ENCODE data around the gene ALKBH5. TPM values are rescaled to one million over a fixed set of nuclear protein-coding genes. Genes with fewer than 3 reads are reported as not detected.
A peak's percentile ranks its signal among the peaks of the same experiment; 100 is the strongest.

ALKBH5 gene
- total and polyA plus RNA-seq, 10 of the 15 experiments (the other 5 are each of a cell fraction or from before 2014, with no cell fraction given), result 13.7 to 99.9 (median 52.4) TPM

GRCh38 chr17:18184143-18185031, 759 bp downstream of the ALKBH5 start (continued):
- TF ChIP-seq YY1 (IDR thresholded peaks at IDR 0.05; ENCODE audit: low read depth, low read length) (0 out of 2 replicates have a peak, but pooled peaks have one; percentile 25), POLR2AphosphoS2 (IDR thresholded peaks at IDR 0.05; ENCODE audit: low read depth, low read length) (no peak; the same call in 1 of the 2 replicates), POLR2A (IDR thresholded peaks at IDR 0.05; ENCODE audit: low read depth, low read length) (peak; percentile 24; the same call in 1 of the 2 replicates), TCF7 (IDR thresholded peaks at IDR 0.05; ENCODE audit: borderline replicate concordance) (no peak), NFXL1 (IDR thresholded peaks at IDR 0.05; ENCODE audit: borderline replicate concordance) (0 out of 2 replicates have a peak, but pooled peaks have one; percentile 15)

GRCh38 chr17:18185391-18185790, 1.8 kb downstream of the ALKBH5 start:
- peak overlapping the region; percentile 59 for H3K27ac ChIP-seq (ENCODE audit: control insufficient read depth, insufficient read depth)
- H2AFZ ChIP-seq (ENCODE audit: control insufficient read depth, low read depth, low read length), result no peak overlapping the region
- TSS peak; percentile 53 for BruUV-seq (replicated peaks)
- peak overlapping the region; percentile 89 for H3K9ac ChIP-seq (ENCODE audit: control insufficient read depth, insufficient read depth, low read length)
- ChIA-PET CTCF (interaction anchor here (0.9 to 5.3 kb wide), 8 partner anchors 12 to 200 kb away, joined by 3 to 43 read pairs (median 4); no protein-coding TSS in a partner anchor), RAD21 (ENCODE audit: unreplicated experiment) (interaction anchor here (0.8 to 1.9 kb wide), 4 partner anchors 20 to 46 kb away, joined by 3 to 9 read pairs (median 4); no protein-coding TSS in a partner anchor), POLR2A (interaction anchor here (1.4 kb wide), 1 partner anchor 27 kb away, joined by 4 read pairs; no protein-coding TSS in a partner anchor), SMC1A (ENCODE audit: uncharacterized antibody, unreplicated experiment) (interaction anchor here (1.3 to 1.7 kb wide), 5 partner anchors 10 to 97 kb away, joined by 3 to 5 read pairs (median 4); no protein-coding TSS in a partner anchor)
- peaks cover 0 to 13% of the 10 kb centered on the region in 2 experiments; a peak in 3 of 4 replicates for H3K36me3 ChIP-seq (ENCODE audit: control insufficient read depth in 2 of 2, insufficient read depth in 2 of 2, low read length in 1 of 2)
- H4K20me1 ChIP-seq (ENCODE audit: control insufficient read depth, insufficient read depth), result peaks cover 20% of the 10 kb centered on the region; the same call in 1 of the 2 replicates
- H3K4me1 ChIP-seq (ENCODE audit: control insufficient read depth, insufficient read depth, low read length), result peaks cover 11% of the 10 kb centered on the region
- no peaks in the 10 kb centered on the region for H3K9me3 ChIP-seq (replicated peaks; ENCODE audit: control insufficient read depth, insufficient read depth, low read length)
- ATAC-seq (no peak), DNase-seq (ENCODE audit: low read depth, low spot score) (no peak), FAIRE-seq (no peak)
- in situ Hi-C loops (cut with MboI) (no loop called here), intact Hi-C loops (cut with micrococcal nuclease; ENCODE audit: unreplicated experiment) (no loop called here)
- H3K4me3 ChIP-seq, result peak overlapping the region; percentile 83
- 0% methylated on average over 3 of the region's 3 CpGs for WGBS (ENCODE audit: insufficient coverage, insufficient replicate concordance, low lambda C conversion rate, missing lambda C conversion rate)
- peak overlapping the region; percentile 95 for H3K4me2 ChIP-seq (ENCODE audit: control insufficient read depth, insufficient read depth)
- peaks cover 65% of the 10 kb centered on the region for H3K79me2 ChIP-seq (ENCODE audit: control insufficient read depth, insufficient read depth, low read length)
- no peaks in the 10 kb centered on the region for H3K27me3 ChIP-seq (replicated peaks in 1 of 2; ENCODE audit: control insufficient read depth in 2 of 2, insufficient read depth in 2 of 2, low read length in 1 of 2)
- TF ChIP-seq MXI1 (IDR thresholded peaks at IDR 0.05; ENCODE audit: low read depth, low read length) (no peak), MYB (IDR thresholded peaks at IDR 0.05; ENCODE audit: borderline replicate concordance, low read depth, low read length) (no peak), SRF (IDR thresholded peaks at IDR 0.05; ENCODE audit: low read depth in 2 of 2, low read length in 2 of 2) (no peak), GATAD2B (conservative IDR thresholded peaks at IDR 0.05; ENCODE audit: low read depth) (no peak), IRF5 (IDR thresholded peaks at IDR 0.05; ENCODE audit: borderline replicate concordance) (no peak), KAT2A (conservative IDR thresholded peaks at IDR 0.05; ENCODE audit: control insufficient read depth, low read depth, low read length) (no peak), TCF12 (IDR thresholded peaks at IDR 0.05; ENCODE audit: low read depth, low read length) (no peak), RUNX3 (IDR thresholded peaks at IDR 0.05; ENCODE audit: low read length) (no peak), SREBF1 (IDR thresholded peaks at IDR 0.05; ENCODE audit: low read length) (no peak), HDGF (IDR thresholded peaks at IDR 0.05) (no peak), IKZF1 (conservative IDR thresholded peaks at IDR 0.05) (no peak)
- TF ChIP-seq, protein P1, sequence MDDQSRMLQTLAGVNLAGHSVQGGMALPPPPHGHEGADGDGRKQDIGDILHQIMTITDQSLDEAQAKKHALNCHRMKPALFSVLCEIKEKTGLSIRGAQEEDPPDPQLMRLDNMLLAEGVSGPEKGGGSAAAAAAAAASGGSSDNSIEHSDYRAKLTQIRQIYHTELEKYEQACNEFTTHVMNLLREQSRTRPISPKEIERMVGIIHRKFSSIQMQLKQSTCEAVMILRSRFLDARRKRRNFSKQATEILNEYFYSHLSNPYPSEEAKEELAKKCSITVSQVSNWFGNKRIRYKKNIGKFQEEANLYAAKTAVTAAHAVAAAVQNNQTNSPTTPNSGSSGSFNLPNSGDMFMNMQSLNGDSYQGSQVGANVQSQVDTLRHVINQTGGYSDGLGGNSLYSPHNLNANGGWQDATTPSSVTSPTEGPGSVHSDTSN (IDR thresholded peaks at IDR 0.05; ENCODE audit: insufficient replicate concordance, low read depth, low read length), result no peak

Data from GM12878 (cell line).